ENCODE results near the gene NRG3. TPM values are rescaled to one million over a fixed set of nuclear protein-coding genes. Genes with fewer than 3 reads are reported as not detected.

The NRG3 gene
- total and polyA plus RNA-seq, 2 of the 8 experiments (the other 6 are each of a cell fraction or from before 2014, with no cell fraction given) = 4.2 to 5.0 TPM

DNA sequence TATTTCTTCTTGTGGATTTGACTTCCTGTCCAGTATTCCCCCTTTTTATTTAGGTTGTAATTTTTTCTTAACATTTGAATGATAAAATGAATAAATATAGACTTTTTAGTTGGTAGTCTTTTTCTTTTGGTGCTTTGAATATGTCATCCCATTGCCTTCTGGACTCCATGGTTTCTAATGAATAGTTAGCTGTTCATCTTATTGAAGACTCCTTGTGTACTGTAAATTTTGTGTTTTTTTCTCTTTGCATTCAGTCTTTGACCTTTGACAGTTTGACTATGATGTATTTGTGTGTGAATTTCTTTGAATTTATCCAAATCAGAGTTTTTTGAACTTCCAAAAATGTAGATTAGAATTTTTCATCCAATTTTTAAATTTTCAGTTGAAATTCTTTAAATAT is 554.3 kb downstream of the NRG3 start:
- no peak overlapping the region for H3K4ac ChIP-seq (replicated peaks; ENCODE audit: insufficient read length, low read depth, low read length)
- H2BK120ac ChIP-seq (replicated peaks; ENCODE audit: low read depth, low read length) = no peak overlapping the region
- no peak overlapping the region for H3K14ac ChIP-seq (ENCODE audit: insufficient read length)
- H3K56ac ChIP-seq (replicated peaks; ENCODE audit: insufficient read length, low read depth, low read length) = no peak overlapping the region
- H4K8ac ChIP-seq (ENCODE audit: extremely low read depth, insufficient read depth, low read length) = no peak overlapping the region
- H2BK12ac ChIP-seq (ENCODE audit: low read depth, low read length) = no peak overlapping the region
- no peak overlapping the region for H2BK20ac ChIP-seq (ENCODE audit: low read length)
- no peak overlapping the region for H3K18ac ChIP-seq (ENCODE audit: extremely low read depth, low read length)
- no peaks in the 10 kb centered on the region for H4K20me1 ChIP-seq (replicated peaks in 1 of 2; ENCODE audit: control insufficient read depth in 1 of 2, insufficient read depth in 2 of 2, low read length in 2 of 2)
- H3K36me3 ChIP-seq (ENCODE audit: control insufficient read depth in 2 of 4, insufficient read depth in 4 of 4, low read length in 3 of 4) = no peaks in the 10 kb centered on the region
- no peak overlapping the region for H3K9ac ChIP-seq (replicated peaks in 1 of 4; ENCODE audit: extremely low read depth in 1 of 4, low read depth in 3 of 4, low read length in 3 of 4)
- H3K23me2 ChIP-seq (ENCODE audit: low read depth, low read length) = no peaks in the 10 kb centered on the region
- H3K9me3 ChIP-seq (ENCODE audit: insufficient read depth in 2 of 2, low read depth in 1 of 2, low read length in 1 of 2) = peaks cover 6% of the 10 kb centered on the region in 2 experiments; a peak in 3 of 4 replicates
- H2BK15ac ChIP-seq (ENCODE audit: low read length) = no peak overlapping the region
- H4K5ac ChIP-seq (ENCODE audit: insufficient read length, low read depth, low read length) = no peak overlapping the region
- POLR2A ChIA-PET (ENCODE audit: partially characterized antibody) = no interaction called here
- H3K79me2 ChIP-seq (ENCODE audit: control insufficient read depth in 1 of 2, insufficient read depth in 2 of 2, low read length in 2 of 2) = no peaks in the 10 kb centered on the region
- no peak overlapping the region for H3K27ac ChIP-seq (ENCODE audit: low read depth, low read length)
- no peak overlapping the region for H3K4me2 ChIP-seq (ENCODE audit: insufficient read depth in 1 of 2, low read depth in 2 of 2, low read length in 2 of 2)
- H3K27me3 ChIP-seq (replicated peaks in 1 of 4; ENCODE audit: control insufficient read depth in 3 of 4, extremely low read depth in 1 of 4, insufficient read depth in 3 of 4, low read length in 3 of 4) = no peaks in the 10 kb centered on the region
- CTCF ChIA-PET (ENCODE audit: partially characterized antibody) = no interaction called here
- H4K91ac ChIP-seq (replicated peaks; ENCODE audit: insufficient read length, low read length) = no peak overlapping the region
- H2AFZ ChIP-seq (ENCODE audit: low read length) = no peak overlapping the region
- H2AK5ac ChIP-seq (ENCODE audit: low read depth, low read length) = no peak overlapping the region
- H2BK5ac ChIP-seq (ENCODE audit: low read depth, low read length) = no peak overlapping the region
- H3K79me1 ChIP-seq (ENCODE audit: low read depth, low read length) = no peaks in the 10 kb centered on the region
- no peaks in the 10 kb centered on the region for H3K4me1 ChIP-seq (replicated peaks in 1 of 4; ENCODE audit: control insufficient read depth in 3 of 4, insufficient read depth in 4 of 4, low read length in 3 of 4)
- no peak for DNase-seq (ENCODE audit: low read depth in 1 of 2, low spot score in 2 of 2)
- no peak overlapping the region for H3K4me3 ChIP-seq (ENCODE audit: extremely low read depth in 1 of 4, insufficient read depth in 2 of 4, low read depth in 3 of 4, low read length in 4 of 4)
- no peak overlapping the region for H3K23ac ChIP-seq (ENCODE audit: insufficient read length)
- no peak for FAIRE-seq
- TF ChIP-seq KDM5A (IDR thresholded peaks at IDR 0.05; ENCODE audit: low read length) (no peak), SIN3A (conservative IDR thresholded peaks at IDR 0.05 in 1 of 2, IDR thresholded peaks at IDR 0.05 in 1 of 2; ENCODE audit: low read depth in 1 of 2, low read length in 2 of 2) (no peak), RAD21 (IDR thresholded peaks at IDR 0.05 in 1 of 2, conservative IDR thresholded peaks at IDR 0.05 in 1 of 2; ENCODE audit: low read depth in 2 of 2, low read length in 2 of 2) (no peak), HDAC2 (IDR thresholded peaks at IDR 0.05; ENCODE audit: borderline replicate concordance in 1 of 2, low read depth in 2 of 2, low read length in 2 of 2) (no peak), SRF (IDR thresholded peaks at IDR 0.05; ENCODE audit: low read depth, low read length) (no peak), JUND (IDR thresholded peaks at IDR 0.05; ENCODE audit: low read length) (no peak), TAF1 (IDR thresholded peaks at IDR 0.05; ENCODE audit: low read depth, low read length) (no peak), KDM4A (IDR thresholded peaks at IDR 0.05; ENCODE audit: low read depth, low read length, severe bottlenecking) (no peak), BRCA1 (IDR thresholded peaks at IDR 0.05; ENCODE audit: low read depth, low read length) (no peak), CBX8 (IDR thresholded peaks at IDR 0.05; ENCODE audit: borderline replicate concordance, low read depth, low read length) (no peak), CHD1 (IDR thresholded peaks at IDR 0.05; ENCODE audit: low read depth, low read length) (no peak), CREB1 (IDR thresholded peaks at IDR 0.05) (no peak), GTF2F1 (IDR thresholded peaks at IDR 0.05; ENCODE audit: borderline replicate concordance, low read depth, low read length) (no peak), TCF12 (IDR thresholded peaks at IDR 0.05; ENCODE audit: low read depth, low read length) (no peak), EP300 (IDR thresholded peaks at IDR 0.05; ENCODE audit: borderline replicate concordance in 1 of 2, low read depth in 2 of 2, low read length in 2 of 2) (no peak)
- TF ChIP-seq, protein P1, sequence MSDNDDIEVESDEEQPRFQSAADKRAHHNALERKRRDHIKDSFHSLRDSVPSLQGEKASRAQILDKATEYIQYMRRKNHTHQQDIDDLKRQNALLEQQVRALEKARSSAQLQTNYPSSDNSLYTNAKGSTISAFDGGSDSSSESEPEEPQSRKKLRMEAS (IDR thresholded peaks at IDR 0.05) = no peak
